Neural progenitor cell (in vitro differentiated cells): ENCODE data around the gene TRIM10.

Experiments
- CTCF ChIP-seq: fragments of 200-600 bp; sonication (generic); IDR thresholded peaks from 2 replicates; pipeline ENCODE4 v1.5.1; 2017; ENCODE audit warnings: antibody characterized with exemption, mild to moderate bottlenecking
- EZH2 ChIP-seq: fragments of 200-600 bp; sonication (generic); IDR thresholded peaks from 2 replicates; pipeline ENCODE4 v1.6.1; 2017; ENCODE audit warnings: antibody characterized with exemption, mild to moderate bottlenecking, moderate library complexity
- EZH2phosphoT487 ChIP-seq: fragments of 200-600 bp; sonication (generic); IDR thresholded peaks from 2 replicates; pipeline ENCODE4 v1.6.1; 2017; ENCODE audit warnings: antibody characterized with exemption

- TF ChIP-seq CTCF, result peak; percentile 99
- peak; percentile 40 for TF ChIP-seq EZH2
- peak; percentile 60 for TF ChIP-seq EZH2phosphoT487
Measured at GRCh38 chr6:30130887-30131862, 29.8 kb downstream of the TRIM10 start.
